Tibial nerve (tissue), 4 donors: ENCODE data around the gene CAMTA1.
"Not testable (repeated sequence)": the region's sequence is repeated elsewhere in the genome, so short reads cannot be mapped to it uniquely, and the experiment has no call there.

Experiments used
- CTCF ChIP-seq, 5 experiments: fragments of 200-600 bp in 3 of 5; fragments of 450-650 bp in 2 of 5; sonication (generic) in 3 of 5; IDR thresholded peaks; one replicate each; pipeline ENCODE4 v1.5.1; 2016 to 2019; ENCODE audit warnings: antibody characterized with exemption in 5 of 5, mild to moderate bottlenecking in 3 of 5, moderate library complexity in 2 of 5
- EP300 ChIP-seq, 2 donors: sonication (generic); formaldehyde crosslinking; IDR thresholded peaks; one replicate each; pipeline ENCODE4 v1.6.1; 2017; ENCODE audit warnings: antibody characterized with exemption in 2 of 2, mild to moderate bottlenecking in 1 of 2
- POLR2A ChIP-seq, 2 donors: fragments of 450-650 bp; IDR thresholded peaks; one replicate each; pipeline ENCODE4 v1.6.1; 2017; ENCODE audit warnings: antibody characterized with exemption in 2 of 2, mild to moderate bottlenecking in 2 of 2, moderate library complexity in 2 of 2

GRCh38 chr1:6921506-6921905 is 136.3 kb downstream of the CAMTA1 start:
- TF ChIP-seq EP300, POLR2A, CTCF (IDR thresholded peaks at IDR 0.05): not testable (repeated sequence)
